H1 (cell line): ENCODE measurements around the gene TAX1BP1. TPM values are rescaled to one million over a fixed set of nuclear protein-coding genes. Genes with fewer than 3 reads are reported as not detected.
A peak's percentile ranks its signal among the peaks of the same experiment; 100 is the strongest.

Source experiments
- CTCF ChIA-PET: fragments of 300-600 bp; sonication (Branson Sonifier 250); formaldehyde crosslinking; loops from one replicate; lab custom pipeline; 2021; ENCODE audit not compliant: partially characterized antibody; lab: Charles Lee
- POLR2A ChIA-PET: fragments of 300-600 bp; sonication (Branson Sonifier 250); formaldehyde crosslinking; loops from one replicate; lab custom pipeline; 2021; ENCODE audit warnings: inconsistent platforms; ENCODE audit not compliant: partially characterized antibody; lab: Charles Lee
- DNase-seq, 2 experiments: peaks; one replicate each; pipeline versions ENCODE4 v3.0.0 to v3.0.0-alpha.2; 2010 to 2022; ENCODE audit warnings: low spot score in 2 of 2, low read depth in 1 of 2, mixed read lengths in 1 of 2
- FAIRE-seq: peaks from 2 replicates; lab custom pipeline; 2011; peaks lifted over from hg19 to GRCh38; lab: Jason Lieb, UNC
- H2AFZ ChIP-seq: 2 replicates; pipeline ENCODE4 v1.8.1; 2012; ENCODE audit warnings: low read length, inconsistent platforms
- H2AK5ac ChIP-seq: 2 replicates; pipeline ENCODE4 v1.6.1; 2013; ENCODE audit warnings: low read depth, low read length
- H2BK120ac ChIP-seq: replicated peaks from 2 replicates; pipeline ENCODE3; 2013; ENCODE audit warnings: low read depth, low read length, inconsistent platforms
- H2BK12ac ChIP-seq: 2 replicates; pipeline ENCODE4 v1.6.1; 2013; ENCODE audit warnings: low read depth, low read length
- H2BK15ac ChIP-seq: 2 replicates; pipeline ENCODE4 v1.6.1; 2013; ENCODE audit warnings: low read length
- H2BK20ac ChIP-seq: 2 replicates; pipeline ENCODE4 v1.6.1; 2013; ENCODE audit warnings: low read length
- H2BK5ac ChIP-seq: 2 replicates; pipeline ENCODE4 v1.6.1; 2013; ENCODE audit warnings: low read depth, low read length
- H3K14ac ChIP-seq: 2 replicates; pipeline ENCODE4 v1.6.1; 2013; ENCODE audit warnings: inconsistent platforms; ENCODE audit not compliant: insufficient read length
- H3K18ac ChIP-seq: 2 replicates; pipeline ENCODE4 v1.6.1; 2013; ENCODE audit warnings: low read length; ENCODE audit errors: extremely low read depth
- H3K23ac ChIP-seq: 2 replicates; pipeline ENCODE4 v1.6.1; 2013; ENCODE audit warnings: inconsistent platforms; ENCODE audit not compliant: insufficient read length
- H3K23me2 ChIP-seq: 2 replicates; pipeline ENCODE4 v1.6.1; 2013; ENCODE audit warnings: low read depth, low read length
- H3K27ac ChIP-seq: 2 replicates; pipeline ENCODE4 v1.6.1; 2011; ENCODE audit warnings: low read depth, low read length, inconsistent platforms
- H3K27me3 ChIP-seq, 4 experiments: replicated peaks in 1 of 4; 1 replicate in 1 of 4; 2 replicates in 3 of 4; pipeline versions ENCODE4 v1.6.1 to v1.8.1; 2011 to 2013; ENCODE audit warnings: low read length in 3 of 4, mild to moderate bottlenecking in 3 of 4, inconsistent platforms in 2 of 4, mixed read lengths in 2 of 4, moderate library complexity in 1 of 4; ENCODE audit not compliant: control insufficient read depth in 3 of 4, insufficient read depth in 3 of 4; ENCODE audit errors: extremely low read depth in 1 of 4
- H3K36me3 ChIP-seq, 4 experiments: 2 replicates each; pipeline versions ENCODE4 v1.6.1 to v1.8.1; 2011 to 2013; ENCODE audit warnings: mild to moderate bottlenecking in 4 of 4, low read length in 3 of 4, moderate library complexity in 2 of 4, control low read depth in 1 of 4, inconsistent platforms in 1 of 4; ENCODE audit not compliant: insufficient read depth in 4 of 4, control insufficient read depth in 2 of 4
- H3K4ac ChIP-seq: replicated peaks from 2 replicates; pipeline ENCODE3; 2013; ENCODE audit warnings: low read length, low read depth, mixed read lengths, inconsistent platforms; ENCODE audit not compliant: insufficient read length
- H3K4me1 ChIP-seq, 4 experiments: replicated peaks in 1 of 4; 1 replicate in 1 of 4; 2 replicates in 3 of 4; pipeline versions ENCODE4 v1.6.1 to v1.8.1; 2011 to 2013; ENCODE audit warnings: low read length in 3 of 4, inconsistent platforms in 2 of 4, mixed read lengths in 1 of 4; ENCODE audit not compliant: insufficient read depth in 4 of 4, control insufficient read depth in 3 of 4
- H3K4me2 ChIP-seq, 2 experiments: 2 replicates each; pipeline versions ENCODE4 v1.6.1 to v1.8.1; 2011 to 2013; ENCODE audit warnings: low read depth in 2 of 2, low read length in 2 of 2, control low read depth in 1 of 2, inconsistent platforms in 1 of 2, mild to moderate bottlenecking in 1 of 2; ENCODE audit not compliant: insufficient read depth in 1 of 2
- H3K4me3 ChIP-seq, 4 experiments: fragments of 200-600, 300-600 bp in 1 of 4; sonication (generic), shearing (Covaris generic), sonication (Bioruptor Twin) in 1 of 4; 2 replicates each; pipeline versions ENCODE4 v1.5.1 to v1.8.1; 2011 to 2016; ENCODE audit warnings: low read length in 4 of 4, low read depth in 3 of 4, control low read depth in 2 of 4, inconsistent platforms in 2 of 4, mild to moderate bottlenecking in 2 of 4, mixed read lengths in 1 of 4, moderate library complexity in 1 of 4; ENCODE audit not compliant: insufficient read depth in 2 of 4; ENCODE audit errors: extremely low read depth in 1 of 4
- H3K56ac ChIP-seq: replicated peaks from 2 replicates; pipeline ENCODE3; 2013; ENCODE audit warnings: low read depth, mild to moderate bottlenecking, mixed read lengths, low read length, inconsistent platforms; ENCODE audit not compliant: insufficient read length
- H3K79me1 ChIP-seq: 2 replicates; pipeline ENCODE4 v1.6.1; 2013; ENCODE audit warnings: low read depth, low read length, control low read depth
- H3K79me2 ChIP-seq, 2 experiments: 2 replicates each; pipeline versions ENCODE4 v1.6.1 to v1.8.1; 2012 to 2013; ENCODE audit warnings: low read length in 2 of 2, mild to moderate bottlenecking in 2 of 2, inconsistent platforms in 1 of 2; ENCODE audit not compliant: insufficient read depth in 2 of 2, control insufficient read depth in 1 of 2
- H3K9ac ChIP-seq, 4 experiments: replicated peaks in 1 of 4; 1 replicate in 1 of 4; 2 replicates in 3 of 4; pipeline versions ENCODE4 v1.6.1 to v1.8.1; 2011 to 2013; ENCODE audit warnings: low read depth in 3 of 4, low read length in 3 of 4, control low read depth in 2 of 4, mild to moderate bottlenecking in 2 of 4, moderate library complexity in 2 of 4, inconsistent platforms in 1 of 4; ENCODE audit errors: extremely low read depth in 1 of 4
- H3K9me3 ChIP-seq, 2 experiments: 2 replicates each; pipeline versions ENCODE4 v1.6.1 to v1.8.1; 2012 to 2013; ENCODE audit warnings: mild to moderate bottlenecking in 2 of 2, moderate library complexity in 2 of 2, control low read depth in 1 of 2, inconsistent platforms in 1 of 2, low read depth in 1 of 2, low read length in 1 of 2, mixed read lengths in 1 of 2; ENCODE audit not compliant: insufficient read depth in 2 of 2
- H4K20me1 ChIP-seq, 2 experiments: replicated peaks in 1 of 2; 2 replicates each; pipeline versions ENCODE3 to v1.8.1; 2011 to 2013; ENCODE audit warnings: inconsistent platforms in 2 of 2, low read length in 2 of 2, mild to moderate bottlenecking in 1 of 2; ENCODE audit not compliant: insufficient read depth in 2 of 2, control insufficient read depth in 1 of 2
- H4K5ac ChIP-seq: 2 replicates; pipeline ENCODE4 v1.6.1; 2013; ENCODE audit warnings: low read length, low read depth, mixed read lengths, inconsistent platforms; ENCODE audit not compliant: insufficient read length
- H4K8ac ChIP-seq: 2 replicates; pipeline ENCODE4 v1.8.0; 2013; ENCODE audit warnings: mild to moderate bottlenecking, moderate library complexity, low read length, inconsistent platforms; ENCODE audit not compliant: insufficient read depth; ENCODE audit errors: extremely low read depth
- H4K91ac ChIP-seq: replicated peaks from 2 replicates; pipeline ENCODE3; 2013; ENCODE audit warnings: low read length, mixed read lengths, inconsistent platforms; ENCODE audit not compliant: insufficient read length
- MAFK ChIP-seq: IDR thresholded peaks from 2 replicates; pipeline ENCODE4 v1.6.1; 2012; ENCODE audit warnings: low read depth, mild to moderate bottlenecking, improper control_type of control experiment, low read length
- NRF1 ChIP-seq: IDR thresholded peaks from 2 replicates; pipeline ENCODE4 v1.6.1; 2011; ENCODE audit warnings: mild to moderate bottlenecking, low read depth, low read length, improper control_type of control experiment
- POU5F1 ChIP-seq: IDR thresholded peaks from 2 replicates; pipeline ENCODE4 v1.6.1; 2011; ENCODE audit warnings: low read depth, mild to moderate bottlenecking, low read length, moderate library complexity
- RXRA ChIP-seq: IDR thresholded peaks from 2 replicates; pipeline ENCODE4 v1.6.1; 2011; ENCODE audit warnings: low read depth, mild to moderate bottlenecking, low read length, moderate library complexity; ENCODE audit not compliant: insufficient read depth
- WGBS, 2 experiments: shearing (Covaris generic) in 1 of 2; methylation state at CpG; one replicate each; pipeline versions ENCODE4 v1.1.6 to v1.1.7; 2013 to 2015; ENCODE audit warnings: low lambda C conversion rate in 2 of 2, mixed read lengths in 2 of 2, inconsistent platforms in 1 of 2, low coverage in 1 of 2, missing lambda C conversion rate in 1 of 2; ENCODE audit not compliant: insufficient replicate concordance in 2 of 2, insufficient coverage in 1 of 2, insufficient read length in 1 of 2; ENCODE audit errors: extremely low coverage in 1 of 2, missing lambda C conversion rate in 1 of 2; 5-methylcytosine and 5-hydroxymethylcytosine counted together
- polyA plus RNA-seq, 7 experiments: library from polyadenylated mRNA; depleted of rRNA in 3 of 7; stranded (reverse) in 5 of 7; unstranded in 2 of 7; fragments of >200 nt in 5 of 7; fragments of 200-250 nt in 2 of 7; gene quantifications; 1 replicate in 5 of 7; 2 replicates in 1 of 7; 4 replicates in 1 of 7; pipeline versions ENCODE4 v1.2.1 to v1.2.3, GENCODE V29; 2011 to 2013; ENCODE audit warnings: missing spikeins in 2 of 7, mixed read lengths in 2 of 7
- total RNA-seq: library from RNA; stranded (reverse); fragmentation: NEBNext Ultra II Directional; extraction: Animal tissue kit (Norgen Biotek cat#: 25700); gene quantifications from 2 replicates; pipeline ENCODE4 v1.2.1, GENCODE V29; 2021
- TF ChIP-seq, protein P1 (sequence below): IDR thresholded peaks from 2 replicates; pipeline ENCODE4 v1.6.1; 2012; ENCODE audit warnings: low read length, inconsistent platforms

The TAX1BP1 gene
- total and polyA plus RNA-seq, 2 of the 8 experiments (the other 6 are each of a cell fraction or from before 2014, with no cell fraction given), result 56.0 to 62.7 TPM

DNA sequence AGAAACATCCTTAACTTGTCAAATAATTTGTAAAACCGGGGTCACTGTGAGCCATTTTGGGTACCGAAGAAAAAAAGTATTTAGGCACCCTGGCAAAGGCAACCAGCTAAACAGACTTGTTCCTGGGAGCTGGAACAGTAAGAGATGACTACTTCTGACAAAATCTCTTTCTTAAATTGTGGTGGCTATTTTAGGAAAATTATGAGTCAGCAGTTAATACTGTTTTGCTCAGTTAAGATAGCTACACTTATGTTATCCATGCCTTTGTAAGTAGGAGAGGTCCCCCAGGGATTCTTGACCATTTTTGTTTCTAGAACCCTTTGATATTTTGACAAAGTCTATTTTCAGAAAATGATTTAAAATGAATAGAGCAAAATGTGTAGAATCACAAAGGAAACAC, 68.7 kb downstream of the TAX1BP1 start:
- no peaks in the 10 kb centered on the region for H3K27me3 ChIP-seq
- H3K4me1 ChIP-seq, result peaks cover 0 to 5% (median 0%) of the 10 kb centered on the region in 4 experiments; a peak in 2 of 7 replicates
- no peak overlapping the region for H2AK5ac ChIP-seq
- no peak overlapping the region for H2BK20ac ChIP-seq
- DNase-seq (no peak), FAIRE-seq (peak; percentile 36)
- no peak overlapping the region for H2BK15ac ChIP-seq
- TF ChIP-seq NRF1 (no peak), POU5F1 (no peak), MAFK (no peak), RXRA (no peak)
- TF ChIP-seq, protein P1, sequence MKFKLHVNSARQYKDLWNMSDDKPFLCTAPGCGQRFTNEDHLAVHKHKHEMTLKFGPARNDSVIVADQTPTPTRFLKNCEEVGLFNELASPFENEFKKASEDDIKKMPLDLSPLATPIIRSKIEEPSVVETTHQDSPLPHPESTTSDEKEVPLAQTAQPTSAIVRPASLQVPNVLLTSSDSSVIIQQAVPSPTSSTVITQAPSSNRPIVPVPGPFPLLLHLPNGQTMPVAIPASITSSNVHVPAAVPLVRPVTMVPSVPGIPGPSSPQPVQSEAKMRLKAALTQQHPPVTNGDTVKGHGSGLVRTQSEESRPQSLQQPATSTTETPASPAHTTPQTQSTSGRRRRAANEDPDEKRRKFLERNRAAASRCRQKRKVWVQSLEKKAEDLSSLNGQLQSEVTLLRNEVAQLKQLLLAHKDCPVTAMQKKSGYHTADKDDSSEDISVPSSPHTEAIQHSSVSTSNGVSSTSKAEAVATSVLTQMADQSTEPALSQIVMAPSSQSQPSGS, result no peak
- ChIA-PET POLR2A (no interaction called here), CTCF (interaction anchor here (0.6 kb wide), 1 partner anchor 422 kb away, joined by 3 read pairs; no protein-coding TSS in a partner anchor)
- H3K23ac ChIP-seq, result no peak overlapping the region
- no peak overlapping the region for H2BK12ac ChIP-seq
- no peak overlapping the region for H3K18ac ChIP-seq
- no peak overlapping the region for H4K8ac ChIP-seq
- no peak overlapping the region for H3K4me2 ChIP-seq
- no peaks in the 10 kb centered on the region for H3K79me1 ChIP-seq
- H3K9ac ChIP-seq, result no peak overlapping the region
- H3K4me3 ChIP-seq, result no peak overlapping the region
- WGBS, 2 experiments, result 89% methylated on average over 2 of the region's 2 CpGs; no CpG with 5 or more reads in 1 of the 2 experiments
- peaks cover 0 to 6% (median 1%) of the 10 kb centered on the region in 4 experiments; a peak in 2 of 8 replicates for H3K36me3 ChIP-seq
- no peaks in the 10 kb centered on the region for H3K9me3 ChIP-seq
- H3K79me2 ChIP-seq, result no peaks in the 10 kb centered on the region
- H2AFZ ChIP-seq, result no peak overlapping the region
- H3K56ac ChIP-seq, result no peak overlapping the region
- H2BK5ac ChIP-seq, result no peak overlapping the region
- no peak overlapping the region for H3K14ac ChIP-seq
- H2BK120ac ChIP-seq, result no peak overlapping the region
- no peaks in the 10 kb centered on the region for H3K23me2 ChIP-seq
- H4K91ac ChIP-seq, result no peak overlapping the region
- H4K20me1 ChIP-seq, result no peaks in the 10 kb centered on the region
- H3K27ac ChIP-seq, result no peak overlapping the region
- H4K5ac ChIP-seq, result no peak overlapping the region
- H3K4ac ChIP-seq, result no peak overlapping the region
